ENCODE results near the gene CHST15.

DNA sequence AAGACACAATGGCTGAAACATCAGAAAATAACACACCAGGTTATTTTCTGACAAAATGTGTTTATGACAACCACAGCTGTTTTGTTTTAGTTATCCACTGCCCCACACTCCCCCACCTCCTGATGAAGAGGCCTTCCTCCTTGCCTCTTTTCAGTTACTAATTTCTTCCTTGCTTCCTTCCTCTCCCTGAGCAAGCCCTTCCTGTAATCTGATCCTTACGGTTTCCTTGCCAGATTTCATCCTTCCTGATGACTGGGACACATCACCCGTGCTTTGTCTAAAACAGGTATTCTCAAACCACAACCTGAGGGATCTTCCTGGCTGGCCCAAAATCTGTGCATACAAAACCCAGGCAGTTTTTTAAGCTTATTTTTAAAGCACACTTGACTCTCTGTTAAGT is 39.4 kb downstream of the CHST15 start:
- TF ChIP-seq EZH2 (IDR thresholded peaks at IDR 0.05; ENCODE audit: insufficient read depth, poor library complexity, severe bottlenecking) (no peak), EZH2phosphoT487 (IDR thresholded peaks at IDR 0.05; ENCODE audit: insufficient read depth, low read depth) (no peak)
